HepG2 (cell line): ENCODE results near the gene LRP1B. TPM values are rescaled to one million over a fixed set of nuclear protein-coding genes. Genes with fewer than 3 reads are reported as not detected.

Source experiments
- ATAC-seq: fragments of 200-7000 bp; cut with Tn5 transposase; 3 replicates; pipeline ENCODE4 v1.9.1; 2020; ENCODE audit warnings: mild to moderate bottlenecking, moderate library complexity
- BruUV-seq: library from RNA; stranded (reverse); fragments of 400-500 nt; replicated peaks from 2 replicates; lab custom pipeline; 2021; lab: Mats Ljungman, UMichigan
- CTCF ChIA-PET: fragments of 300-600 bp; formaldehyde crosslinking; extraction: SDS; loops from one replicate; lab custom pipeline; 2021; ENCODE audit warnings: low total read pairs, inconsistent platforms, low intra/inter-chr PET ratio; lab: Yijun Ruan, JAX
- POLR2A ChIA-PET: fragments of 350-600 bp; sonication (Branson Sonifier 250); formaldehyde crosslinking; loops from one replicate; lab custom pipeline; 2020; ENCODE audit warnings: antibody characterized with exemption, inconsistent platforms; lab: Yijun Ruan, JAX
- DNase-seq: peaks from one replicate; pipeline ENCODE4 v3.0.0-alpha.2; 2015; ENCODE audit warnings: low spot score
- FAIRE-seq: peaks from 3 replicates; lab custom pipeline; 2011; peaks lifted over from hg19 to GRCh38; lab: Jason Lieb, UNC
- H2AFZ ChIP-seq: one replicate; pipeline ENCODE4 v1.6.1; 2011; ENCODE audit warnings: low read length, inconsistent platforms
- H3K27ac ChIP-seq: fragments of 300-600 bp; 3 replicates; pipeline ENCODE4 v1.8.0; 2011; ENCODE audit warnings: mixed run types, mild to moderate bottlenecking, mixed read lengths, low read length, inconsistent platforms; ENCODE audit not compliant: insufficient read depth; ENCODE audit errors: extremely low read length
- H3K27me3 ChIP-seq, 2 experiments: fragments of 200-600 bp in 1 of 2; 2 replicates in 1 of 2; 3 replicates in 1 of 2; pipeline versions ENCODE4 v1.6.0 to v1.8.0; 2011; ENCODE audit warnings: low read length in 2 of 2, mild to moderate bottlenecking in 2 of 2, moderate library complexity in 2 of 2, inconsistent platforms in 1 of 2; ENCODE audit not compliant: insufficient read depth in 2 of 2, control insufficient read depth in 1 of 2
- H3K36me3 ChIP-seq, 2 experiments: fragments of 200-600 bp in 1 of 2; replicated peaks in 1 of 2; 2 replicates in 1 of 2; 3 replicates in 1 of 2; pipeline versions ENCODE4 v1.5.1 to v1.8.0; 2011; ENCODE audit warnings: low read length in 2 of 2, inconsistent platforms in 1 of 2; ENCODE audit not compliant: insufficient read depth in 2 of 2, control insufficient read depth in 1 of 2
- H3K4me1 ChIP-seq: 2 replicates; pipeline ENCODE4 v1.5.1; 2012; ENCODE audit warnings: low read length, inconsistent platforms; ENCODE audit not compliant: insufficient read depth
- H3K4me2 ChIP-seq: 2 replicates; pipeline ENCODE4 v1.6.0; 2011; ENCODE audit warnings: low read depth, low read length, inconsistent platforms
- H3K4me3 ChIP-seq, 3 experiments: fragments of 200-600 bp in 1 of 3; sonication (generic), shearing (Covaris generic) in 1 of 3; replicated peaks in 1 of 3; 2 replicates each; pipeline ENCODE4 v1.5.1; 2011 to 2016; ENCODE audit warnings: low read length in 3 of 3, inconsistent platforms in 2 of 3, low read depth in 2 of 3, mild to moderate bottlenecking in 2 of 3, control low read depth in 1 of 3, mixed read lengths in 1 of 3; ENCODE audit not compliant: insufficient read depth in 1 of 3
- H3K79me2 ChIP-seq: one replicate; pipeline ENCODE4 v1.6.1; 2011; ENCODE audit warnings: low read length, inconsistent platforms; ENCODE audit not compliant: insufficient read depth
- H3K9ac ChIP-seq: 2 replicates; pipeline ENCODE4 v1.6.0; 2011; ENCODE audit warnings: mild to moderate bottlenecking, low read depth, low read length, inconsistent platforms; ENCODE audit not compliant: insufficient read depth
- H3K9me3 ChIP-seq: 2 replicates; pipeline ENCODE4 v1.5.1; 2012; ENCODE audit warnings: mild to moderate bottlenecking, low read length
- H4K20me1 ChIP-seq: 2 replicates; pipeline ENCODE4 v1.6.0; 2011; ENCODE audit warnings: inconsistent platforms, mild to moderate bottlenecking, low read length, moderate library complexity; ENCODE audit not compliant: insufficient read depth
- GATAD2A ChIP-seq: IDR thresholded peaks from 2 replicates; pipeline ENCODE4 v1.6.1; 2016
- KAT2B ChIP-seq: fragments of 150-350 bp; IDR thresholded peaks from 2 replicates; pipeline ENCODE4 v1.6.1; 2014; ENCODE audit warnings: low read depth, low read length, borderline replicate concordance
- MAFF ChIP-seq: IDR thresholded peaks from 2 replicates; pipeline ENCODE4 v1.6.1; 2011; ENCODE audit warnings: low read depth, low read length, improper control_type of control experiment
- MAFK ChIP-seq, 2 experiments: IDR thresholded peaks in 1 of 2; conservative IDR thresholded peaks in 1 of 2; 2 replicates each; pipeline ENCODE4 v1.6.1; 2011; ENCODE audit warnings: improper control_type of control experiment in 2 of 2, low read length in 2 of 2
- TAF15 ChIP-seq: fragments of 200-400 bp; formaldehyde crosslinking; IDR thresholded peaks from one replicate; pipeline ENCODE4 v1.6.1; 2018; ENCODE audit warnings: mild to moderate bottlenecking, low read depth, low read length; ENCODE audit not compliant: poor library complexity, severe bottlenecking
- ZBTB25 ChIP-seq: IDR thresholded peaks from 2 replicates; pipeline ENCODE4 v1.6.1; 2018; ENCODE audit warnings: missing genetic modification reagents
- ZFYVE20 ChIP-seq: sonication (generic); formaldehyde crosslinking; IDR thresholded peaks from 2 replicates; pipeline ENCODE4 v1.8.0; 2023; ENCODE audit warnings: low read depth, mild to moderate bottlenecking, moderate library complexity, missing genetic modification reagents, borderline replicate concordance
- ZMYM3 ChIP-seq: sonication (generic); formaldehyde crosslinking; IDR thresholded peaks from 2 replicates; pipeline ENCODE4 v1.5.1; 2020; ENCODE audit warnings: mild to moderate bottlenecking, missing genetic modification reagents
- ZNF382 ChIP-seq: sonication (generic); formaldehyde crosslinking; IDR thresholded peaks from 2 replicates; pipeline ENCODE4 v1.5.0; 2020; ENCODE audit warnings: missing genetic modification reagents, mild to moderate bottlenecking, borderline replicate concordance
- ZNF567 ChIP-seq: sonication (generic); formaldehyde crosslinking; IDR thresholded peaks from 2 replicates; pipeline ENCODE4 v1.8.1; 2023; ENCODE audit warnings: mild to moderate bottlenecking, missing genetic modification reagents, borderline replicate concordance
- ZNF644 ChIP-seq: IDR thresholded peaks from 2 replicates; pipeline ENCODE4 v1.6.1; 2016; ENCODE audit warnings: low read depth
- ZNF713 ChIP-seq: sonication (generic); formaldehyde crosslinking; IDR thresholded peaks from 2 replicates; pipeline ENCODE4 v1.4.0; 2020; ENCODE audit warnings: mild to moderate bottlenecking, missing genetic modification reagents
- WGBS: methylation state at CpG from one replicate; pipeline ENCODE4 v1.1.6; 2017; ENCODE audit warnings: low lambda C conversion rate; 5-methylcytosine and 5-hydroxymethylcytosine counted together
- in situ Hi-C: cut with HindIII; loops from 2 replicates; pipeline ENCODE4 v1.10.0; 2017; ENCODE audit warnings: low pct_unique_long_range_greater_than_20kb; ENCODE audit not compliant: extremely low pct_ligation_motif_present
- intact Hi-C: fragments of 100-400 bp; cut with micrococcal nuclease; formaldehyde crosslinking; loops from one replicate; pipeline ENCODE4 v1.10.0; 2022; ENCODE audit not compliant: unreplicated experiment
- polyA plus RNA-seq, 8 experiments: library from polyadenylated mRNA; depleted of rRNA in 3 of 8; stranded (reverse) in 7 of 8; unstranded in 1 of 8; fragments of >200 nt; fragmentation: Illumina TruSeq in 4 of 8; extraction: Trizol in 4 of 8; gene quantifications; 2 replicates each; pipeline versions ENCODE4 v1.2.1 to v1.2.3, GENCODE V29; 2011 to 2016; ENCODE audit warnings: low read depth in 4 of 8, missing spikeins in 1 of 8, mixed read lengths in 1 of 8; ENCODE audit not compliant: insufficient read depth in 1 of 8
- total RNA-seq, 5 experiments: library from RNA; depleted of rRNA; stranded (reverse); fragments of >200 nt; fragmentation: Illumina TruSeq; extraction: Trizol; gene quantifications; 2 replicates each; pipeline ENCODE4 v1.2.3, GENCODE V29; 2016; ENCODE audit warnings: low read depth in 1 of 5
- TF ChIP-seq, protein P1 (sequence below): IDR thresholded peaks from 2 replicates; pipeline ENCODE4 v1.6.1; 2016; ENCODE audit warnings: low read depth, control low read depth

Gene LRP1B
- total and polyA plus RNA-seq, 2 of the 13 experiments (the other 11 are each of a cell fraction or from before 2014, with no cell fraction given): 0.04 TPM; not detected in 1

DNA sequence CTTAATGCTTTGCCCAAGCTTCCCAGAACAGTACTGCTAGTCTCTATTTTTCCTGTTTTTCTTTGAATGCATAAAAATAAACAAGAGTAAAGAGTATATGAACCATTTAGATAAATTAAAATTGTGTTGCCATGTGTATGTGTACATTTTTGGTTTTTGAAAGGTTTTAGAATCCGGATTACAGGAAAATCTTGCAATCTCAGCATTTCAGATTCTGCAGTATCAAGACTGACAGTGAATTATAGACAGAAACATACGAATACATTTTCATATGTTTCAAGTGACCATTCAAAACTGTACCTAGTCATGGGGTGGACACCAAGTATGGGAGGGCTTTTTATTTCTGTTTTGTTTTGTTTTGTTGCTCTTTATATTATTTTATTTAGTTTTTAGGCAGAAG is 604.1 kb downstream of the LRP1B start:
- POLR2A ChIA-PET: no interaction called here
- TF ChIP-seq GATAD2A (CRISPR knock-in tag): no peak
- TF ChIP-seq, protein P1, sequence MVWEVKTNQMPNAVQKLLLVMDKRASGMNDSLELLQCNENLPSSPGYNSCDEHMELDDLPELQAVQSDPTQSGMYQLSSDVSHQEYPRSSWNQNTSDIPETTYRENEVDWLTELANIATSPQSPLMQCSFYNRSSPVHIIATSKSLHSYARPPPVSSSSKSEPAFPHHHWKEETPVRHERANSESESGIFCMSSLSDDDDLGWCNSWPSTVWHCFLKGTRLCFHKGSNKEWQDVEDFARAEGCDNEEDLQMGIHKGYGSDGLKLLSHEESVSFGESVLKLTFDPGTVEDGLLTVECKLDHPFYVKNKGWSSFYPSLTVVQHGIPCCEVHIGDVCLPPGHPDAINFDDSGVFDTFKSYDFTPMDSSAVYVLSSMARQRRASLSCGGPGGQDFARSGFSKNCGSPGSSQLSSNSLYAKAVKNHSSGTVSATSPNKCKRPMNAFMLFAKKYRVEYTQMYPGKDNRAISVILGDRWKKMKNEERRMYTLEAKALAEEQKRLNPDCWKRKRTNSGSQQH (CRISPR knock-in tag): no peak
- no peak for TF ChIP-seq ZNF567 (CRISPR knock-in tag)
- no peak for TF ChIP-seq ZNF382
- TF ChIP-seq ZBTB25: no peak
- TF ChIP-seq MAFF: peak; percentile 64
- no peak for TF ChIP-seq ZNF644 (CRISPR knock-in tag)
- peak; percentile 59 to 80 for TF ChIP-seq MAFK (conservative IDR thresholded peaks at IDR 0.05 in 1 of 2, IDR thresholded peaks at IDR 0.05 in 1 of 2; ENCODE audit: low read length in 2 of 2)
- TF ChIP-seq TAF15: no peak
- no peak for TF ChIP-seq ZMYM3 (CRISPR knock-in tag)
- no peak for TF ChIP-seq ZFYVE20 (CRISPR knock-in tag)
- no peak for TF ChIP-seq KAT2B
- no peak for TF ChIP-seq ZNF713 (CRISPR knock-in tag)

More for the DNA sequence above, 604.1 kb downstream of the LRP1B start:
- 3% methylated on average over 2 of the region's 2 CpGs for WGBS
- no TSS peak for BruUV-seq
- in situ Hi-C loops (no loop called here), intact Hi-C loops (no loop called here)
- H3K4me2 ChIP-seq: no peak overlapping the region
- H3K9ac ChIP-seq: no peak overlapping the region
- ATAC-seq (no peak), FAIRE-seq (no peak), DNase-seq (no peak)
- CTCF ChIA-PET: no interaction called here
- no peaks in the 10 kb centered on the region for H3K79me2 ChIP-seq
- no peak overlapping the region for H3K27ac ChIP-seq
- no peak overlapping the region for H3K4me3 ChIP-seq
- no peaks in the 10 kb centered on the region for H3K36me3 ChIP-seq
- H3K27me3 ChIP-seq: no peaks in the 10 kb centered on the region
- H3K9me3 ChIP-seq: no peaks in the 10 kb centered on the region
- H4K20me1 ChIP-seq: no peaks in the 10 kb centered on the region
- no peak overlapping the region for H2AFZ ChIP-seq
- no peaks in the 10 kb centered on the region for H3K4me1 ChIP-seq
